Jurkat, Clone E6-1 (cell line): ENCODE data around the gene TCF20.

ENCODE experiments used
- DNase-seq: peaks from one replicate; pipeline ENCODE4 v3.0.0-alpha.2; 2011; ENCODE audit warnings: low read depth, low spot score
- H3K4me3 ChIP-seq: 2 replicates; pipeline ENCODE4 v1.5.1; 2011; ENCODE audit warnings: mild to moderate bottlenecking, low read length, control low read depth, moderate library complexity

Gene TCF20

GRCh38 chr22:42225841-42226240 lies 44.6 kb downstream of the TCF20 start:
- no peak for DNase-seq
- H3K4me3 ChIP-seq, result no peak overlapping the region

- DNase-seq, result no peak
- H3K4me3 ChIP-seq, result no peak overlapping the region
These were observed 48.3 kb downstream of the TCF20 start for GRCh38 chr22:42222140-42222539.
